GM11168 (cell line): Measurements from ENCODE around the gene TSHZ2.
"Not testable (repeated sequence)": the region's sequence is repeated elsewhere in the genome, so short reads cannot be mapped to it uniquely, and the experiment has no call there.

Source experiments
- in situ Hi-C: fragments of 300-500 bp; cut with MboI; formaldehyde crosslinking; loops from one replicate; pipeline ENCODE4 v1.12.0; 2022; ENCODE audit warnings: low sequenced_read_pairs; ENCODE audit not compliant: unreplicated experiment

TSHZ2 gene

DNA sequence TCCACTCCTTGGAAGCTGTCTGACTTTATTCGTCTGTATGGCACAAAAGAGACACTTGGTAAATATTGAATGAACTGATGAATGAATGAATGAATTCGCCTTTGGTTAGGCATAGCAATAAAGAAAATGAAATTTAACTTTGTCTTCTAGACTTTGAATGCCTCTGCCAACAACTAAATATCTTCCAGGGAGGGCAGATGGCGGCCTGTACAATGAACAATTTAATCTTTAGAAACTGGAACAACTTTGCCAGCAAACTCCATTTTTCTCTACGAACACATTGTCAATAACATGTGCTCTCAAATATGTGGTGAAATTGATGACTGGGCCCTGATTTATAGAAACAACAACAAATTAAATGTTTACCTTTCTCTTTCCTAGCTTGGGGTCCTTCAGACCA is 480.9 kb downstream of the TSHZ2 start:
- in situ Hi-C loops = no loop called here

DNA sequence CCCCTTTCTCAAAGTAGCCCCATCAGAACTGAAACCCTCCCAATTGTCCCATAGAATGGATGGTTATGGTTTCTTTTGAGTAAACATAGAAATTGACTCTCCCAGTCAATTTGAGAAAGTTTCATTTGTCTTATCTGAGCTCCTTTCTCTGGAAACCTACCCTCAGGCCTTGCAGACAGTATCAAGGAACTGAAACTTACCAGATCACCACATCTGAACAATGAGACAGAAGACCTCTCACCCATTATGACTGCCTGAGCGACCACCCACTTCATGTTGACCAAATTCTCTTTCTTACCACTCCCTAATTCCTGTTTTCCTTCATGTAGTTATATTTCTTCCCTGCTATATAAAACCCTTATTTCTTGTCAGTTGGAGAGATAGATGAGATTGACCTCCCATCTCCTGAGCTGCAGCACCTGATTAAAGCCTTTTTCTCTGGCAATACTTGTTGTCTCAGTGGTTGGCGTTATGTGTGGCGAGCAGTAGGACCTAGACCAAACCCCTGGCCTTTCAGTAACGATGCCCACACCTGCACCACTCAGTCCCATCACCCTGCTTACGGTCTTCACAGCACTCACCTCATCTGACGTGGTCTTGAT is 482.6 kb downstream of the TSHZ2 start:
- in situ Hi-C loops = no loop called here

DNA sequence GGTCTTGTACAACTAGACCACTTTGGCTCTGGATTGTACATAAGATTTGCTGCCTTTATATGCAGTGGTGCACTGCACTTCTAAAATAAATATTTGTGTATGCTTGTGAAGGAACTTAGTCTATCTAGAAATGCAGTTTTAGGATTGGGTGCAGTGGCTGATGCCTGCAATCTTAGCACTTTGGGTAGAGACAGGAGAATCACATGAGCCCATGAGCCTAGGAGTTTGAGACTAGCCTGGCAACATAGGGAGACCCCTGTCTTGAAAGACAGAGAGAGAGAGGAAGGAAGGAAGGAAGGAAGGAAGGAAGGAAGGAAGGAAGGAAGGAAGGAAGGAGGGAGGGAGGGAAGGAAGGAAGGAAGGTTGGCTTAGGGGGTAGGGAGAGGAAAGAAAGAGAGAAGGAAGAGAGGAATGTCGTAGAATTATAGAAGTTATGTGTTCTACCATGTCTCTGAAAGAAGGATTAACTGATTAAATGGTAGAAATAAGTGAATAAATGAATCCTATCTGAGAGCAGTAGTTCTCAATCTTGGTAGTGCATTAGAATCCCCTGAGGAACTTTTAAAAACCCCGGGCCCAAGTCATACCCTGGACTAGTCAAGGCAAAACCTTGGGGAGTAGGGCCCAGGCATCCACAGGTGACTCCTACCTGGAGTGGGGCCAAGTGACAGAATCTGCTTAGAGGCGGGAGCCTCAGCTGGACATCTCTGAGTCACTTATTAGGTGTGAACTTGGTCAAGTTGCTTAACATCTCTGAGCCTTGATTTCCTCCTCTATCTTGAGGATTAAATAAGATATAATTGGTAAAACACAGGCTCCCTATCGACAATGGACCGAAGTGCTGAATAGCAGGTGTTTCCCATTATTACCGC is 491.2 kb downstream of the TSHZ2 start:
- in situ Hi-C loops = no loop called here

DNA sequence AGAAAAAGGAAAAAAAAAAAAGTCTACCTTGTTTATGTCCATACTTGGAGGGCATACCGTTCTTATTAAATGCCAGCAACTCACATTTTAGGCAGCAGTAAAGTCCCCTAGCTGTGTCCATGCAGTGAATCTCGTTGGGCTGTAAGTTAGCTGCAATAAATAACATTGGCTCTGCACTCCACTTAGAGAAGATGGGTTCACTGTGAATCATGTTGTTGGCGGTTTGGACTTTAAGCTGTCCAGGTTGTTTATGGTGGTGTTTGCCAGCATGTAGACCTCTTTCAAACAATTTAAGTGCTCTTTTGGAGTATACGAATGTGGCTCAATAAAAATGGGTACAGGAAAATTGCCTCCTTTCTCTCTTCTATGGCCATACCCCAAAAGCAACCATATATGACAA is 494.1 kb downstream of the TSHZ2 start:
- in situ Hi-C loops = no loop called here

DNA sequence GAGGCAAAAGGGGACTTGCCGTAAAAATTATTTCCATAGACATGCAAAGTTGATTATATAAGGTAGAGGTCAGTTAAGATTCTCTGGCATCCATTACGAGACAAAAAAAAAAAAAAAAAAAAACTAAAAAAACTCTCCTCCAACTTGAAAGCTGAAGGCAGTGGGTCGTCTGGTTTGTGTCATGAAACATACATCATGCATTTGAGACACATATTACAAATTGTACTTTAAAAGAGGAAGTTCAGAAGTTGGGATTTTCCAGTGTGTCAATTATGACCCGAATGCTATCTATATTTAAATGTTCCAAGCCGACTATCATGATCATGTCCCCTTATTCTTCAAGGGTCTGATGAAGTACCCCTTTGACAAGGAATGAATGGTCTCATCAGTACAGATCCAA is 496.4 kb downstream of the TSHZ2 start:
- in situ Hi-C loops = no loop called here

DNA sequence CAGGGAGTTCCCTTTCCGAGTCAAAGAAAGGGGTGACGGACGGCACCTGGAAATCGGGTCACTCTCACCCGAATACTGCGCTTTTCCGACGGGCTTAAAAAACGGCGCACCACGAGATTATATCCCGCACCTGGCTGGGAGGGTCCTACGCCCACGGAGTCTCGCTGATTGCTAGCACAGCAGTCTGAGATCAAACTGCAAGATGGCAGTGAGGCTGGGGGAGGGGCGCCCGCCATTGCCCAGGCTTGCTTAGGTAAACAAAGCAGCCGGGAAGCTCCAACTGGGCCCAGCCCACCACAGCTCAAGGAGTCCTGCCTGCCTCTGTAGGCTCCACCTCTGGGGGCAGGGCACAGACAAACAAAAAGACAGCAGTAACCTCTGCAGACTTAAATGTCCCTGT is 500.7 kb downstream of the TSHZ2 start:
- in situ Hi-C loops = not testable (repeated sequence)

DNA sequence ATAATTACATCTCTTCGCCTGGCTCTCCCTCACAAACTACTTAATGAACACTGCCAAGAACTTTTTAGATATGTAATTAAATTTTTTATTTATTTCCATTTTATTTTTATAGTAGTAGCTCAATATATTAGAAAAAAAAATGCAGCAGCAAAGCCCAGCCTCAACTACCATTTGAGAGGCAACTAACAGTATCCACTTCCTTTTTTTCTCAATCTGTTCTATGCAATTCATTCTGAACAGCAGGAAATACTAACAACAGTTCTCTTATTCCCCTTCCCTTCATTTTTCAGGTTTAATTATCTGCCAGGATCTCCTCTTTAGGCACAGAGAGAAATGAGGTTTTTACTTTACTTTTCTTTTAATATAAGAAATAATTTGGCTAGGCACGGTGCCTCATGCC is 508.8 kb downstream of the TSHZ2 start:
- in situ Hi-C loops = no loop called here

DNA sequence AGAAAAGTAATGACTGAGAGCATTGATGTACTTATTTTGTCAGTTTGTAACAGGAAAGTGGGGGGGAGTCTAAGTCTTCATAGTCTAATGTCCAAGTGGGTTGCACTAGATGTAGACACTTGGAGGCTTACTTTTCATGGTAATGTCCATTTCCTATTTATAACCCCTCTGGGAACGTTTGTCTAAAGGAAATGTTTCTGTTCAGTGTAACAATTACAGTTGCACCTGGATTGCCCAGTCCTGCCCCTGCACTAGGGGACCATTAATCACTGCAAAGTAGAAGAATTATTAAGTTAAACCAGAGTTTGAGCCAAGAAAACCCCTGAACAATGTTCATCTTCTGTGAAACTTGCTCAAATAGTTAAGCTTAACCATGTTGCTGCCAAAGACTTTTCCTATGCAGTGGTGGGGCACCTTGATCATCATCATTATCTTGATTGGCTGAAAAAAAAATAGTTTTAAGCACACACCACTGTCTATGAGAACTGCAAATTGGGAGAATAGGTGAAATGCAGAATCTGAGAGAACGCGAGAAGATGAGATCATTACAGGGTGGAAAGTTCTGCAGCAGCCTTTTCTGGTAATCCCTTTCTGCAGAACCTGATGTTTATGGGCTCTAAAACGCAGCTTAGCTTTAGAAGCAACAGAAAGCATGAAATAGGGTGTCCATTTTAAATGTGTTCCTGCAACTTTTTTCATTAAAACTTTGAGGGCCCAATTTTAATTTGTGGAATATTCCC is 515.5 kb downstream of the TSHZ2 start:
- in situ Hi-C loops = no loop called here

DNA sequence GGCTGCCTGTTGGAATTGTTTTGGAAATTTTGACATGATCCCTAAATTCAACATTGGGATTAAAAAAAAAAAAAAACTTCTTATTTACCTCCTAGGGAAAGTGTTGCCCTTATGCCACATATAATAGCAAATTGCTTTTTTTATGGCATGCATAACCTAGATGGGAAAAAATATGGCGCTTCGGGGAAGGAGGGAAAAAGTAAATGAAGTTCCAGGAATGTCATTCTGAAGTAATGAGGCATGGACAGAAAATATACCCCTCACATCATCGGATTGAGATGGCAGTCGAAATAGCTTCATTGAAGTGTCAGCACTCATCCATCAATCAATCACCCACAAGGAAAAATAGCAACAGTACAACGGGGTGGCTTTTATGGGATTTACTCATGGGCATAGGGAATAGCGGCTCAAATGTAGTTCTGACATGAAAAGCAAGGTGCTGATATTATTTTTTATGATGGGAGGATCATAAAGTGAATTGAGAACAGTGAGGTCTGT is 516.7 kb downstream of the TSHZ2 start:
- in situ Hi-C loops = no loop called here

DNA sequence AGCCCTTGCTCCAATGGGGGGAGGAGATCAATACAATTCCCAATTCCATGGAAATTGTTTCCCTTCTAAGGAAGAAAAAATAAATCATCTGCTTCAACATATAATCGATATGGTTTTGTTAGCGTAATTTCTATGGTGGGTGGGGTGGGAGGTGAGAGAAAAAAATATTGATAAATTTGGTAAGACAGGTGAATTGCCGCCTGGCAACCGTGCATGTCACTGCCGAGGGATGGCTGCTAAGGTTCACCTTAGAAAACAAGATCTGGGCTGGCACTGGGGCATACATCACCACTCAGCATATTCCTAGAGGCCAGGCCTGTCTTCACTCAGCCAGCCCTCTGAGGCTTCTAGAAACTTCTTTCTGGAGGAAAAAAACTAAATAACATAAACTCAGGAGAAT is 517.4 kb downstream of the TSHZ2 start:
- in situ Hi-C loops = no loop called here

DNA sequence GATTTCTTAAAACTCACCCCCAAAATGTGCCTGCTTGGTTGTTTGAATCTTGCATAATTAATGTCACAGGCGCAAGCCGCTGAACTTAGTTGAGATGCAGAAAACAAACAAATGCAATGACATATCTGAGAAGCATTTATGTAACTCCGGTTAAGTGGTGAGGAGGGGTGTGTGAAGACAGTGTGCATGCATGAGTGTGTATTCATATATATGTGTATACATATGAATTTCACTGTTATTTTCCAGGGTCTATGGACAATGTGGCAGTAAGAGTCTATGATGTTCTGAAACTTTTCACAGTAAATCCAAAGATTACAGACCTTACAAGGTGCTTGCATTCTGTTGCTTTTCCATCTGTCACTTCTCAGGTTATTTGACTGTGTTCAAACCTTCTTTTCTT is 518.5 kb downstream of the TSHZ2 start:
- in situ Hi-C loops = no loop called here

DNA sequence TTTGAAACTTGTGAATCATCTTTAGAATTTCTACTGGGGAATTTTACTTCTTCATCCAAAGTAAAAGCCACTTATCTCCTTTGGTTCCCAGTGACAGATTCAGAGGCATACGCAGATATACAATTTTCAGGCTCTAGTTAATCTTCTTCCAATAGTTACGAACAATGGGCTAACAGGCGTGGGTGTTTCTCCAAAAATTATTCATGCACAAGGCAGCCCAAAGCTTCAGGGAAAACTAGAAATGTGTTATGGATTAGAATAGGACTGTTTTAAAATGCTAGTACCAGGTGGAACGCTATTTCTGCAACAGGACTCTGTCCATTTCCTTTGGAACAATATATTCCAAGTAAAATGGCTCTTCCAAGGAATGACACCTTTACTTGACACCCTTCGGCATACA is 519.3 kb downstream of the TSHZ2 start:
- in situ Hi-C loops = no loop called here

DNA sequence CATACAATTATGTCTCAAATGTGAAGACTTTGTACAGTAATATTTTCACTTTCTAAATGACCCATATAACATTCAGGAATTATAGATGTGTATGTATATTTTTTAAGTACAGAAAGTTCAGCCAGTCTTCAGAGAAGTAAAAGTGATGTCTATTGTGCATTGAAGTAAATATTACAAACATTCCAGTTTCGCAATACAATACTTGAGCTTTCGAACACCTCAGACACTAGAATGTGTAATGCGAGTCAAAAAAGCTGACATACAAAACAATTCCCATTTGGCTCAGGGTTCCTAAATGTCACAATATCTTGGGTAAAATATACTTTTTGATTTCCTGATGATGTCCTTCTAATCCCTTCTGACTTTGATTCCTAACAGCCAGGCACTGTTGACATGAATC is 520.1 kb downstream of the TSHZ2 start:
- in situ Hi-C loops = no loop called here

DNA sequence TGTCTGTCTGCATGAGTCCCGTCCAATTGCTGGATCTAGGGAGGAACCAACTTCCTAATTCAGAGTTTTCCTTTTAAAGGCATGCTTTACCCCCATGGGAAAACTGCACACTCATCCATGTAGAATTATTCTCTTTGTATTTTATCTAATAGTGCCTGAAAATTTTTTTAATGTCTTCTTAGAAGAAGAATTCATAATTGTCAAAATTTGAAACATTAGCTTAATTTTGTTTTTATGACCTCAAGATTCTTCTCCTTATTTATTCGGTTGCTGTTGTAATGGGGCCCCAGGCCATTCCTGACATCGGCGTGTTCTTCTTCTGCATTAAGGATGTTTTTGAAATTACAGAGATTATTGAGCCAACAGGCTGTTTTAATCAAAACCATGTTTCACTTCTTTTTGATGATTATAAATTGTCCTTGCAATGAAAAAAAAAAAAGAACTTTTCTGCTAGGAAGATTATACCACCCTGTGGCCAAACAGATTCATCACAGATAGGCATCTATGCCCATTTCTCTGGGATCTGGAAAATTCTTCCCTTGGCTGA is 521.2 kb downstream of the TSHZ2 start:
- in situ Hi-C loops = no loop called here

DNA sequence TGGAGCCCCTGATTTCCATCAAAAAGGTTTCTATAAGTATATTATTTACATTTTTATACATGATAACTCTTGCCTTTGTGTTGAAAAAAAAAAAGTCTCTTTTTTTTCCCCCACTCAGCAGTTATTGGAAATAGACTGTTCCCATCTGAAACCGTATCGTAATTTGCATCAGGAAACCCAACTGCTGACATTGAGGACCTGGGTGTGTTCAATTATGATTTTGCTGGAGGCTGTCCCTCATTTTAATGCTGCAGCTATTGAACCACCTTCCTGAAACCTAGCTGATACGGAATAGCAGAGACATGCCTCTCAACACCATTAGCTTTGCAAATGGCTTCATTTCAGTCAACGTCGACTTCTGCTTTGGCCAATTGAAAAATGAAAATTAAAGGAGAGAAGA is 522.6 kb downstream of the TSHZ2 start:
- in situ Hi-C loops = no loop called here

DNA sequence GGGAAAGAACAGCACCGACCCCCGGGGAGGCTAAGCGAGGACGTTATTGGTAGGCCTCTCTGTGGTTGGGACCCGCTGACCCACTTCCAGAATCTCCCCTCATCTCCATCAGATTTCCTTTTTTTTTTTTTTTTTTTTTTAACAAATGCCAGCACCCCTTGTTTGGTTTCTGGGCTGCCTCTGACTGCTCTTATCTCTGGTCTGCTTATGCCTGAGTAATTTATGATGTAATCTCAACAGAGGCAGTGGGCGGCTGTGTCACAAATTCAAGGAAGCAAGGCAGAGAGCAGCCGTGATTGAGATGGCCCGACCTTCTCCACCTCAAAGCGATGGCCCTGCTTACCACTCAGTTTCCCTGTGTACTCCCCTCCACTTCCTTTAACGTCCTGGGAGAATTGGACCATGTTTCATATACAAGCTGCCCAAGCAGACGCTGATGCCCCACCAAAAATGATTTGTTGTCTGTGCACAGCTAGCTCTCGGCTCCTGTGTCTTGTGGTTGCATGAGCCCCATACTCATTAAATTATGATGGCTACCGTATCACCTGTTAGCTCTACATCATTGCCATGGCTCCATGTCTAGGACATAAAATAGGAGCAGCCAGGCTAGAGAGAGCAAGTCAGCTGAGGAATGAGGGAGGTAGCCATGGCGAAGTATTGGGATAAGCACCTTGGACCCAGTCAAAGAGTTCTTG is 523.4 kb downstream of the TSHZ2 start:
- in situ Hi-C loops = no loop called here

DNA sequence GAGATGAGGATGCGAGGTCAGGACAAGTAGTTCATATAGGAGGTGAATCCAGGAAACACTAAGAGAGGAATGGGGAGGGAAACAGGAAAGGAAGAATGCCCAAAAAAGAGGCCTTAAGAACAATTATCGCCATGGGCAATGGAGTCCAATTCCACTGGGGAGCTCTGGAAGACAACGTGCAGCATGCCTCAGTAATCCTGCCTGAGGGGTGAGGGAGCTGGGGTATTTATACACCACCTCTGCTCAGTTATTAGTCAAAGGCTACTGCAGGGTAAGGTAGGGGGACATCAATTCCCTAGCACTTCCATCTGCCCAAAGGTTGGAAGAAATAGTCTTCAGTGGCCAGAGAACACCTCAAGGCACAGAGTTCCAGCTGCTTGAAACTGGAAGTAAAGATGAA is 525.1 kb downstream of the TSHZ2 start:
- in situ Hi-C loops = no loop called here

DNA sequence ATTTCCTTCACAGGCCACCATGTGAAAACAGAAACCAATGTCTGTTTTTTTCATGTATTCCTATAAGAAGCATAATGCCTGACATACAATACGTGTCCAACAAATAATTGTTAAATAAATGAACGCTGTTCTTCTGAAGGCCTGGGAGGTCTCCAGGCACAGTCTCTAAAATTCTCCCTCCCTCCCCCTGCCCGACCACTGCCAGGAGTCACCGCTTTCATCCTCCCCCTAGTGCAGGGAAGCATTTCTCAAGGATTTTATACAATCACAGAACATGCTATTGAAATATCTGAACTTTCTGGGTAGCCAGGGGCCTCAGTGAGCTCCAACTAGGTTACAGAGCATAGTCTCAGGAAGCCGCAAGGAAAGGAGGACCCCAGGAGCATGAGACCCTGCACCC is 526.2 kb downstream of the TSHZ2 start:
- in situ Hi-C loops = no loop called here

DNA sequence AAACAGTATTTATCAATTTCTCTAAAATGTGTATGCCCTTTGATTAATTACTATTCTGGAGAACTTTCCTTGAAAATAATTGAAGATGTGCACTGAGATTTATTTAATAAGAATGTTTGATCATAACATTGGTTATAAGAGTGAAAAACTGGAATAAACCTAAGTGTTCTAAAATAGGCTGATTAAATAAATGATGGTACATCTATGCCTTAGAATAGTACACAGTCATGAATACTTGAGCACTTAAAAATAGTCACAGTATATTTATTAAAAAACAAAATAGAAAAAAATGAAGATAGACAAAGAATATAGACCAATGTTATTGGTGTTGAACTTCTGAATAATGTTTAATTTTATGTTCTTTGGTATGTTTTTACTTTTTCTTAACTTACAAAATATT is 528.5 kb downstream of the TSHZ2 start:
- in situ Hi-C loops = no loop called here

DNA sequence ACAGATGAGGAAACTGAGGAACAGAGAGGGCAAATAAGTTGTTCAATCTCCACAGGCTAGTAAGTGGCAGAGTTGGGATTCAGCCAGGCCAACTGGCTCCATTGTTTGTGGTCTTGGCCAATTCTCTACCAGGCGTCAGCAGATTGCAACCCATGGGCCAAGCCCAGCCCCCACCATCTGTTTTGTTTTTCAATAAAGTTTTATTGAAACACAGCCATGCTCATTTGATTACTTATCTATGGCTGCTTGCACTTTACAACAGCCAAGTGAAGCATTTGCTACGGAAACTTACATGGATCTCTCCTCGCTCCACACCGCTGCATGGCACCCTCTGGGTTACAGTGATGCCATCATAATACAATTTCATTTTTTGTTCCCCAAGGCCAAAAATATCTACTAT is 530.7 kb downstream of the TSHZ2 start:
- in situ Hi-C loops = no loop called here
